Measurements from ENCODE around the gene TEAD1. TPM values are rescaled to one million over a fixed set of nuclear protein-coding genes. Genes with fewer than 3 reads are reported as not detected.

The TEAD1 gene
- total RNA-seq, 2 donors from 2014 or later, result 47.9 to 87.0 TPM

- Histone ChIP-seq H3K27me3 (replicated peaks; ENCODE audit: insufficient read depth) (no peaks in the 10 kb centered on the region), H3K4me1 (replicated peaks) (no peaks in the 10 kb centered on the region), H3K4me3 (no peak overlapping the region), H3K36me3 (no peaks in the 10 kb centered on the region), H3K27ac (no peak overlapping the region), H3K9me3 (no peaks in the 10 kb centered on the region)
- no peak for DNase-seq (ENCODE audit: low spot score)
- TF ChIP-seq POLR2AphosphoS5 (IDR thresholded peaks at IDR 0.05), result no peak
- intact Hi-C loops (cut with DNase I), result no loop called here
- WGBS, result 72% methylated on average over 11 of the region's 11 CpGs
Measured at GRCh38 chr11:12715941-12716340, 41.7 kb downstream of the TEAD1 start.

- TF ChIP-seq, protein P1, sequence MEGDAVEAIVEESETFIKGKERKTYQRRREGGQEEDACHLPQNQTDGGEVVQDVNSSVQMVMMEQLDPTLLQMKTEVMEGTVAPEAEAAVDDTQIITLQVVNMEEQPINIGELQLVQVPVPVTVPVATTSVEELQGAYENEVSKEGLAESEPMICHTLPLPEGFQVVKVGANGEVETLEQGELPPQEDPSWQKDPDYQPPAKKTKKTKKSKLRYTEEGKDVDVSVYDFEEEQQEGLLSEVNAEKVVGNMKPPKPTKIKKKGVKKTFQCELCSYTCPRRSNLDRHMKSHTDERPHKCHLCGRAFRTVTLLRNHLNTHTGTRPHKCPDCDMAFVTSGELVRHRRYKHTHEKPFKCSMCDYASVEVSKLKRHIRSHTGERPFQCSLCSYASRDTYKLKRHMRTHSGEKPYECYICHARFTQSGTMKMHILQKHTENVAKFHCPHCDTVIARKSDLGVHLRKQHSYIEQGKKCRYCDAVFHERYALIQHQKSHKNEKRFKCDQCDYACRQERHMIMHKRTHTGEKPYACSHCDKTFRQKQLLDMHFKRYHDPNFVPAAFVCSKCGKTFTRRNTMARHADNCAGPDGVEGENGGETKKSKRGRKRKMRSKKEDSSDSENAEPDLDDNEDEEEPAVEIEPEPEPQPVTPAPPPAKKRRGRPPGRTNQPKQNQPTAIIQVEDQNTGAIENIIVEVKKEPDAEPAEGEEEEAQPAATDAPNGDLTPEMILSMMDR (IDR thresholded peaks at IDR 0.05), result no peak
- TF ChIP-seq POLR2A (IDR thresholded peaks at IDR 0.05), result no peak
- TF ChIP-seq POLR2AphosphoS5 (IDR thresholded peaks at IDR 0.05), result no peak
- H3K4me3 ChIP-seq, result no peak overlapping the region
- no peaks in the 10 kb centered on the region for H3K4me1 ChIP-seq (replicated peaks)
- intact Hi-C loops (cut with DNase I), result no loop called here
- H3K27ac ChIP-seq, result no peak overlapping the region
- no peaks in the 10 kb centered on the region for H3K36me3 ChIP-seq
- DNase-seq (ENCODE audit: low spot score), result no peak
- 86% methylated on average over 6 of the region's 6 CpGs for WGBS
- no peaks in the 10 kb centered on the region for H3K27me3 ChIP-seq (replicated peaks; ENCODE audit: insufficient read depth)
- H3K9me3 ChIP-seq, result no peaks in the 10 kb centered on the region
Measured at GRCh38 chr11:12716816-12717215, 42.6 kb downstream of the TEAD1 start.

GRCh38 chr11:12717851-12718291, 43.6 kb downstream of the TEAD1 start:
- Histone ChIP-seq H3K36me3 (no peaks in the 10 kb centered on the region), H3K9me3 (no peaks in the 10 kb centered on the region), H3K4me1 (replicated peaks) (no peaks in the 10 kb centered on the region), H3K4me3 (no peak overlapping the region), H3K27ac (no peak overlapping the region), H3K27me3 (replicated peaks; ENCODE audit: insufficient read depth) (no peaks in the 10 kb centered on the region)
- no peak for DNase-seq (ENCODE audit: low spot score)
- WGBS, result 75% methylated on average over 5 of the region's 5 CpGs
- no peak for TF ChIP-seq POLR2AphosphoS5 (IDR thresholded peaks at IDR 0.05)
- intact Hi-C loops (cut with DNase I), result no loop called here

GRCh38 chr11:12719221-12719620, 45.0 kb downstream of the TEAD1 start:
- DNase-seq (ENCODE audit: low spot score), result no peak
- WGBS, result 85% methylated on average over 4 of the region's 4 CpGs
- Histone ChIP-seq H3K4me1 (replicated peaks) (peaks cover 4% of the 10 kb centered on the region), H3K27me3 (replicated peaks; ENCODE audit: insufficient read depth) (no peaks in the 10 kb centered on the region), H3K27ac (no peak overlapping the region), H3K36me3 (no peaks in the 10 kb centered on the region), H3K9me3 (no peaks in the 10 kb centered on the region), H3K4me3 (no peak overlapping the region)
- intact Hi-C loops (cut with DNase I), result no loop called here
- TF ChIP-seq, protein P1 (IDR thresholded peaks at IDR 0.05), result no peak
- TF ChIP-seq POLR2AphosphoS5 (IDR thresholded peaks at IDR 0.05) (no peak), POLR2A (IDR thresholded peaks at IDR 0.05) (no peak)

- WGBS, result 82% methylated on average over 7 of the region's 7 CpGs
- no peaks in the 10 kb centered on the region for H3K27me3 ChIP-seq (replicated peaks; ENCODE audit: insufficient read depth)
- no peak overlapping the region for H3K27ac ChIP-seq
- no peak for DNase-seq (ENCODE audit: low spot score)
- H3K9me3 ChIP-seq, result no peaks in the 10 kb centered on the region
- no peaks in the 10 kb centered on the region for H3K36me3 ChIP-seq
- H3K4me1 ChIP-seq (replicated peaks), result peaks cover 11% of the 10 kb centered on the region
- H3K4me3 ChIP-seq, result no peak overlapping the region
- TF ChIP-seq POLR2A (IDR thresholded peaks at IDR 0.05) (no peak), POLR2AphosphoS5 (IDR thresholded peaks at IDR 0.05) (no peak)
- TF ChIP-seq, protein P1 (IDR thresholded peaks at IDR 0.05), result no peak
- intact Hi-C loops (cut with DNase I), result loop anchor here (10.0 kb wide), 1 partner anchor 83 kb away; no protein-coding TSS in a partner anchor
Measured at GRCh38 chr11:12721816-12722604, 47.8 kb downstream of the TEAD1 start.
